GM12892 (cell line): ENCODE results near the gene TAX1BP3.

Source experiments
- DNase-seq: peaks from one replicate; pipeline ENCODE4 v3.0.0; 2011; ENCODE audit not compliant: insufficient read length
- FAIRE-seq: peaks from 2 replicates; lab custom pipeline; 2011; peaks lifted over from hg19 to GRCh38; lab: Jason Lieb, UNC
- POLR2A ChIP-seq: IDR thresholded peaks from 2 replicates; pipeline ENCODE4 v1.6.1; 2011; ENCODE audit warnings: low read depth, low read length, control low read depth
- POLR2AphosphoS5 ChIP-seq: IDR thresholded peaks from 2 replicates; pipeline ENCODE4 v1.6.1; 2011; ENCODE audit warnings: low read depth, low read length, control low read depth
- TAF1 ChIP-seq: IDR thresholded peaks from 2 replicates; pipeline ENCODE4 v1.6.1; 2011; ENCODE audit warnings: low read depth, mild to moderate bottlenecking, control low read depth, low read length, borderline replicate concordance

The TAX1BP3 gene

GRCh38 chr17:3665834-3666233 lies 2.5 kb downstream of the TAX1BP3 start:
- FAIRE-seq = no peak
- TF ChIP-seq TAF1 (no peak), POLR2AphosphoS5 (no peak), POLR2A (no peak)
- no peak for DNase-seq

GRCh38 chr17:3663102-3664011 lies 5.0 kb downstream of the TAX1BP3 start:
- TF ChIP-seq TAF1 (no peak), POLR2A (no peak), POLR2AphosphoS5 (no peak)
- DNase-seq = no peak
- FAIRE-seq = no peak

GRCh38 chr17:3660311-3660891 lies 8.0 kb downstream of the TAX1BP3 start:
- FAIRE-seq = no peak
- DNase-seq = no peak
- TF ChIP-seq TAF1 = no peak
- TF ChIP-seq POLR2AphosphoS5 = no peak
- TF ChIP-seq POLR2A = no peak

- TF ChIP-seq POLR2AphosphoS5 (no peak), TAF1 (no peak), POLR2A (no peak)
- FAIRE-seq (no peak), DNase-seq (no peak)
Observed at GRCh38 chr17:3659541-3660111, 8.8 kb downstream of the TAX1BP3 start.

GRCh38 chr17:3658784-3659449 lies 9.5 kb downstream of the TAX1BP3 start:
- FAIRE-seq (no peak), DNase-seq (no peak)
- TF ChIP-seq POLR2A = no peak
- no peak for TF ChIP-seq POLR2AphosphoS5
- TF ChIP-seq TAF1 = no peak

GRCh38 chr17:3657874-3658783 lies 10.2 kb downstream of the TAX1BP3 start:
- no peak for DNase-seq
- no peak for FAIRE-seq

GRCh38 chr17:3657588-3657869 lies 10.8 kb downstream of the TAX1BP3 start:
- FAIRE-seq = no peak
- no peak for TF ChIP-seq POLR2AphosphoS5
- no peak for TF ChIP-seq TAF1
- no peak for DNase-seq

More at GRCh38 chr17:3657874-3658783, 10.2 kb downstream of the TAX1BP3 start:
- no peak for TF ChIP-seq POLR2A
- TF ChIP-seq TAF1 = no peak
- no peak for TF ChIP-seq POLR2AphosphoS5

- DNase-seq (no peak), FAIRE-seq (no peak)
- no peak for TF ChIP-seq POLR2A
- no peak for TF ChIP-seq TAF1
- TF ChIP-seq POLR2AphosphoS5 = no peak
Observed at GRCh38 chr17:3656755-3657587, 11.4 kb downstream of the TAX1BP3 start.

GRCh38 chr17:3656353-3656752 lies 12.0 kb downstream of the TAX1BP3 start:
- no peak for FAIRE-seq
- no peak for DNase-seq
- TF ChIP-seq POLR2AphosphoS5 (no peak), POLR2A (no peak), TAF1 (no peak)

- FAIRE-seq (no peak), DNase-seq (no peak)
- no peak for TF ChIP-seq POLR2AphosphoS5
- no peak for TF ChIP-seq TAF1
- TF ChIP-seq POLR2A = no peak
Observed at GRCh38 chr17:3655766-3656165, 12.6 kb downstream of the TAX1BP3 start.
